ENCODE results near the gene ABCA3.
A peak's percentile ranks its signal among the peaks of the same experiment; 100 is the strongest.
"Not testable (repeated sequence)": the region's sequence is repeated elsewhere in the genome, so short reads cannot be mapped to it uniquely, and the experiment has no call there.

The ABCA3 gene

GRCh38 chr16:2267505-2267912, 73.0 kb downstream of the ABCA3 start:
- peak overlapping the region; percentile 93 for H3K27ac ChIP-seq
- DNase-seq (ENCODE audit: low read depth, low spot score): not testable (repeated sequence)

- DNase-seq (ENCODE audit: low read depth, low spot score): not testable (repeated sequence)
- peak overlapping the region; percentile 93 for H3K27ac ChIP-seq
Observed at GRCh38 chr16:2266887-2267286, 73.6 kb downstream of the ABCA3 start.

GRCh38 chr16:2263026-2263425, 77.5 kb downstream of the ABCA3 start:
- not testable (repeated sequence) for H3K27ac ChIP-seq; DNase-seq (ENCODE audit: low read depth, low spot score)

- H3K27ac ChIP-seq: no peak overlapping the region
- DNase-seq (ENCODE audit: low read depth, low spot score): no peak
Observed at GRCh38 chr16:2260250-2260649, 80.3 kb downstream of the ABCA3 start.

DNA sequence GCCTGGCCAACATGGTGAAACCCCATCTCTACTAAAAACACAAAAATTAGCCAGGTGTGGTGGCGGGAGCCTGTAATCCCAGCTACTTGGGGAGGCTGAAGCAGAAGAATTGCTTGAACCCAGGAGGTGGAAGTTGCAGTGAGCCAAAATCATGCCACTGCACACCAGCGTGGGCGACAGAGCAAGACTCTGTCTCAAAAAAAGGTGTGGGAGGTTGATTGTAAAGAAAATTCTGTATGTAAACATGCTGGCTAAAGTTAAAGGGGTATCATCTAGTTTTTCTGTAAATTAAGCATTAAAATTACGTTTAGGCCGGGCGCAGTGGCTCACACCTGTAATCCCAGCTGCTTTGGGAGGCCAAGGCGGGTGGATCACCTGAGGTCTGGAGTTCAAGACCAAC, 82.0 kb downstream of the ABCA3 start:
- not testable (repeated sequence) for H3K27ac ChIP-seq; DNase-seq (ENCODE audit: low read depth, low spot score)

DNA sequence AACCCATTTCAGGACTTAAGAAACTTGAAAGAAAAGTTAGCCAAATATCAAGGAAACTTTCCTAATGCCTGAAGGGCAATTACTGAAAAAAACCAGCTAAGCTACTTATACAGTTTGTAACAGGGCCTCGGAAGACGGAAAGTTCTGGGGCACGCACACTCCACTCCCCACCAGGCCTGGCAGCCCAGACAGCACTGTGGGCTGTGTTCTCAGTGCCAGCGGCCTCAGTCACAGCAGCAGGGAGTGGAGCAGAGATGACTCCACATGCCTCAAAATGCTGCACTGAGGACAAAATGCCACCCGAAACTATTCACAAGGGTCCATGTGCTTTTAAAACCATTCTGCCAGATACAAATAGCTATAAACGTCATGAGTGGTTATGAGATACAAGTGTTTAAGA, 82.8 kb downstream of the ABCA3 start:
- H3K27ac ChIP-seq: no peak overlapping the region
- no peak for DNase-seq (ENCODE audit: low read depth, low spot score)

DNA sequence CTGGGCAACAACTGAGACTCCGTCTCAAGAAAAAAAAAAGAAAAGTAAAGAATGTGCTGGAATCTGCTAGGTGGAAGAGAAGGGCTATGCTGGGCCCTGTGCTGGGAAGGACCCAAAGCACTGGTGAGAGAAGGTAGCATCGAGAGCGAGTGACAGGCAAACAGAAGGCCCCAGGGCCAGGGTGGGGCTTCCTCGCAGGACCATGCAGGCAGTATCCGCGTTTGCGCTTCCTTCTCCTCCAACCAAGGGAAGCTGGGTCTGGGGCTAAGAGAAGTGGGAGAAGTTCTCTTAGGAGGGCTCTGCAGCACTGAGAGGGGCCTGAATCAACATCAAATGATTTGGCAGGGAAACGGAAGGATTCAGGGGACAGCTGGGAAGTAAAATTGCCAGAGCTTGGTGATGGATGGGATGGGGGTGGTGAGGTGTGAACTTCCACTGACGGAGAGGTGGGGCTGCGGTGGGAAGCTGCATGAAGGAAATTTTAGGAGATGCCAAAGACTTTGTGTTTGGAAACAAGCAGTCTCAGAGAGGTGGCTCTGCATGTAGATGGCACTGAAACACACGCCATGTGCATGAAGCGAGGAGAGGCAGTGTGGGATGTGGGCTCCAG, 83.9 kb downstream of the ABCA3 start:
- peak overlapping the region; percentile 20 for H3K27ac ChIP-seq
- DNase-seq (ENCODE audit: low read depth, low spot score): no peak

GRCh38 chr16:2253293-2253692, 87.2 kb downstream of the ABCA3 start:
- peak overlapping the region; percentile 98 for H3K27ac ChIP-seq
- DNase-seq (ENCODE audit: low read depth, low spot score): no peak

- peak overlapping the region; percentile 98 for H3K27ac ChIP-seq
- no peak for DNase-seq (ENCODE audit: low read depth, low spot score)
Observed at GRCh38 chr16:2252806-2253148, 87.8 kb downstream of the ABCA3 start.

GRCh38 chr16:2251296-2252111, 89.0 kb downstream of the ABCA3 start, which contains the start of gene ECI1:
Gene ECI1, minus strand, starts transcription at chr16:2251587. Its CDS starts 21 bp downstream, at chr16:2251566.
- DNase-seq (ENCODE audit: low read depth, low spot score): peak; percentile 39
- H3K27ac ChIP-seq: peak within 1 kb of the TSS; percentile 98

GRCh38 chr16:2250652-2251295, 89.8 kb downstream of the ABCA3 start:
- H3K27ac ChIP-seq: peak overlapping the region; percentile 98
- no peak for DNase-seq (ENCODE audit: low read depth, low spot score)

DNA sequence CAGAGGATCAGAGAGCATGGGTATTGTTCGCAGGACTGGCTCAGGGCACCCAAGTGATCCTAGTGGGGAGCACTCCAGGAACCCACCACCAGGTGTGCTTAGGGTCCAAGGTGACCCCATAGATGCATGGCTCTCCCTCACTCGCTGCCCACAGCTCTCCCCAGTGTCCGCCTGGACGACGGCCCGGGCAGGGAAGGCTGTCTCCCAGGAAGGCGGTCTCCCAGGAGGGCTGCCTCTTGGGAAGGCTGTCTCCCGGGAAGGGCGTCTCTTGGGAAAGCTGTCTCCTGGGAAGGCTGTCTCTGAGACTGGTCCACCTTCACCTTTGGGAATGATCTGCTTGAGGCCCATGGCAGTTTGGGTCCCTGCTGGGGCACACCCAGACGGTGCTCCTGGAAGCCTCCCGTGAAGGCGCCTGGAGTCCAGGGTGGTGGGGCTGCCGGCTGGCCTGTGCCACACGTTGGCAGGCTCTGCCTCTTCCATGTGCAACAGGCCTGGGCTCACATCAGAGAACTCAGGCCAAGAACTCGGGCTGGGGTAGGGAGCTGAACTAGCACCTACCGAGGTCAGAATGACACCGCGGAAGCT, 94.1 kb downstream of the ABCA3 start:
- no peak overlapping the region for H3K27ac ChIP-seq
- DNase-seq (ENCODE audit: low read depth, low spot score): no peak

GRCh38 chr16:2244926-2245795, 95.4 kb downstream of the ABCA3 start:
- no peak overlapping the region for H3K27ac ChIP-seq
- no peak for DNase-seq (ENCODE audit: low read depth, low spot score)

DNA sequence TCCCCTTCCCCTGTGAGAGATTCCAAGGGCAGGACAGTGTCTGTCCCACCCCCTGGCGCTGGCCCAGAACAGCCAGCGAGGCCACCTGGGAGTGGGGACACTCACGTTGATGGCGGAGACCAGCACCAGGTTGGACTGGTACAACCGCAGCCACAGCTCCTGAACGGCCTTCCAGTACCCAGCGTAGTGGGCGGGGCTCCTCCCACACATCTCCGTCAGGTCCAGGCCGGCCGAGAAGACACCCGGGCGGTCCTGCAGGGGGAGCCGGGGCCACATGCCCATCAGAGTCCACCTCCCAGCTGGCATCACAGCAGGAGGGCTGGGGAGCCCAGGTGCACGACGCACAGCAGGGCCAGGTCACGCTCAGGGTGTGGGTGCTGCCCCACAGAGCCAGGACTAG, 96.2 kb downstream of the ABCA3 start:
- no peak for DNase-seq (ENCODE audit: low read depth, low spot score)
- H3K27ac ChIP-seq: no peak overlapping the region

GRCh38 chr16:2243781-2244180, 96.7 kb downstream of the ABCA3 start:
- H3K27ac ChIP-seq: no peak overlapping the region
- DNase-seq (ENCODE audit: low read depth, low spot score): no peak

GRCh38 chr16:2243031-2243528, 97.4 kb downstream of the ABCA3 start:
- DNase-seq (ENCODE audit: low read depth, low spot score): no peak
- no peak overlapping the region for H3K27ac ChIP-seq

GRCh38 chr16:2242598-2242997, 97.9 kb downstream of the ABCA3 start:
- no peak overlapping the region for H3K27ac ChIP-seq
- no peak for DNase-seq (ENCODE audit: low read depth, low spot score)

GRCh38 chr16:2240331-2240730, 100.2 kb downstream of the ABCA3 start:
- H3K27ac ChIP-seq; DNase-seq (ENCODE audit: low read depth, low spot score): not testable (repeated sequence)

DNA sequence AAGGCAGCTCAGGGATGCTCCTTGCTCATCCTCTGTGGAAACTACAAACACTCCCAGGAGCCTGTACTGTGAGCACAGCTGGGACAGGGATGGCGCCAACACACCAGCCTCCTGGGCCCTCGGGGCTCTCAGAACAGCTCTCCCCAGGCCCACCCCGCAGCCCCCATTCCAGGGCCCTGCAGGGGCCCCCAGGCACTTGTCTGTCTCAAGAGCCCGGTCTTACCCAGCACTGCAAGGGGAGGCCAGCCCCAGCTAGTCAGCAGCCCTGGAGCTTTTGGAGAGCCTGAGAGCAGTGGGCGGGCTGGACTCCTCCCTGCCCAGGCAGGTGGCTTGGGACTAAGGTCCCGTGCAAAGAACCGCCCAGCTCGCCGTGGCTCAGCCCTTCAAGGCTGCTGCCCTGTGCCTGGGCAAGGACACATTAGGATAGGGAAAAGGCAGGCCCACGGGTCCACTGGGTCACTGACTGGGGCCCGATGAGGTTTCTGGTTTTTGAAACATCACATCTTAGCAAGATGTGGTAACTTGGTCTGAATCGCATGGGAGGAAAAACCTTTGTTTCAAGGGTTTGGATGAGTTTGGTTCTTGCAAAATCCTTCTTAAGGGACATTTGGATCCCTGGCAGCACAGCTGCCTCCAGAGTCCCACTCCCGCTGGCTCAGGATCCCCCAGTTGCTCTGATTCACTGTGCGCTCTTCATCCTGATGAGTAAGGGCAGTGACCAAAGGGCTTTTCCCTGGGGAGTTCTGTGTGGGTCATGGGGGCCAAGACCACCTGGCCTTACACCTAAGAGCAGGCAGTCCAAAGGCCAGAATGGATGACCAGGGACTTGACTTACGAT, 101.5 kb downstream of the ABCA3 start:
- DNase-seq (ENCODE audit: low read depth, low spot score): no peak

More for the DNA sequence above, 101.5 kb downstream of the ABCA3 start:
- H3K27ac ChIP-seq: no peak overlapping the region
